NB4 (cell line): Measurements from ENCODE around the gene FBXO7.

Source experiments
- DNase-seq: peaks from one replicate; pipeline ENCODE4 v3.0.0; 2010; ENCODE audit warnings: low read depth
- H3K4me3 ChIP-seq: one replicate; pipeline ENCODE4 v1.5.1; 2011; ENCODE audit warnings: mild to moderate bottlenecking, low read depth, low read length, moderate library complexity
- CTCF ChIP-seq: IDR thresholded peaks from one replicate; pipeline ENCODE4 v1.5.1; 2012; ENCODE audit warnings: low read depth, low read length
- MAX ChIP-seq: IDR thresholded peaks from 2 replicates; pipeline ENCODE4 v1.6.1; 2011; ENCODE audit warnings: low read depth, low read length
- MYC ChIP-seq: IDR thresholded peaks from 2 replicates; pipeline ENCODE4 v1.6.1; 2011; ENCODE audit warnings: low read depth, low read length
- POLR2A ChIP-seq: IDR thresholded peaks from 2 replicates; pipeline ENCODE4 v1.6.1; 2011; ENCODE audit warnings: mild to moderate bottlenecking; ENCODE audit not compliant: insufficient read length; ENCODE audit errors: extremely low read depth

FBXO7 gene

GRCh38 chr22:32531228-32531627 is 56.6 kb downstream of the FBXO7 start:
- DNase-seq, result no peak
- TF ChIP-seq CTCF (no peak), MAX (no peak)

GRCh38 chr22:32531931-32532819 is 57.6 kb downstream of the FBXO7 start:
- TF ChIP-seq CTCF (no peak), MAX (no peak), MYC (no peak), POLR2A (no peak)
- no peak overlapping the region for H3K4me3 ChIP-seq
- peak; percentile 52 for DNase-seq

More at GRCh38 chr22:32531228-32531627, 56.6 kb downstream of the FBXO7 start:
- H3K4me3 ChIP-seq, result no peak overlapping the region

- no peak overlapping the region for H3K4me3 ChIP-seq
- TF ChIP-seq CTCF (no peak), MYC (no peak), MAX (no peak), POLR2A (no peak)
- DNase-seq, result no peak
These were observed 58.2 kb downstream of the FBXO7 start for GRCh38 chr22:32532820-32533128.

GRCh38 chr22:32533265-32534111 is 58.9 kb downstream of the FBXO7 start:
- DNase-seq, result no peak
- no peak overlapping the region for H3K4me3 ChIP-seq
- no peak for TF ChIP-seq MYC
- no peak for TF ChIP-seq POLR2A
- TF ChIP-seq MAX, result no peak
- no peak for TF ChIP-seq CTCF

GRCh38 chr22:32534252-32535235 is 59.9 kb downstream of the FBXO7 start:
- H3K4me3 ChIP-seq, result no peak overlapping the region
- no peak for TF ChIP-seq CTCF
- TF ChIP-seq MAX, result no peak
- TF ChIP-seq MYC, result no peak
- no peak for TF ChIP-seq POLR2A
- no peak for DNase-seq
